ENCODE results near the gene TAS2R31.

- TF ChIP-seq, protein P1, sequence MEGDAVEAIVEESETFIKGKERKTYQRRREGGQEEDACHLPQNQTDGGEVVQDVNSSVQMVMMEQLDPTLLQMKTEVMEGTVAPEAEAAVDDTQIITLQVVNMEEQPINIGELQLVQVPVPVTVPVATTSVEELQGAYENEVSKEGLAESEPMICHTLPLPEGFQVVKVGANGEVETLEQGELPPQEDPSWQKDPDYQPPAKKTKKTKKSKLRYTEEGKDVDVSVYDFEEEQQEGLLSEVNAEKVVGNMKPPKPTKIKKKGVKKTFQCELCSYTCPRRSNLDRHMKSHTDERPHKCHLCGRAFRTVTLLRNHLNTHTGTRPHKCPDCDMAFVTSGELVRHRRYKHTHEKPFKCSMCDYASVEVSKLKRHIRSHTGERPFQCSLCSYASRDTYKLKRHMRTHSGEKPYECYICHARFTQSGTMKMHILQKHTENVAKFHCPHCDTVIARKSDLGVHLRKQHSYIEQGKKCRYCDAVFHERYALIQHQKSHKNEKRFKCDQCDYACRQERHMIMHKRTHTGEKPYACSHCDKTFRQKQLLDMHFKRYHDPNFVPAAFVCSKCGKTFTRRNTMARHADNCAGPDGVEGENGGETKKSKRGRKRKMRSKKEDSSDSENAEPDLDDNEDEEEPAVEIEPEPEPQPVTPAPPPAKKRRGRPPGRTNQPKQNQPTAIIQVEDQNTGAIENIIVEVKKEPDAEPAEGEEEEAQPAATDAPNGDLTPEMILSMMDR (IDR thresholded peaks at IDR 0.05): no peak
- no peak for TF ChIP-seq POLR2A (IDR thresholded peaks at IDR 0.05)
- no peak for TF ChIP-seq POLR2AphosphoS5 (IDR thresholded peaks at IDR 0.05)
- TF ChIP-seq EP300 (IDR thresholded peaks at IDR 0.05): no peak
These were observed 36.9 kb downstream of the TAS2R31 start for GRCh38 chr12:10994307-10994706.
